OCI-LY3 (cell line): Measurements from ENCODE around the gene FKBP1B.

Source experiments
- H2AFZ ChIP-seq: fragments of 200-600, 300-600 bp; shearing (Covaris generic); 2 replicates; pipeline ENCODE4 v1.6.0; 2014; ENCODE audit warnings: antibody characterized with exemption, low read depth, low read length
- H3K27ac ChIP-seq: fragments of 200-600, 300-600 bp; sonication (generic); 2 replicates; pipeline ENCODE4 v1.5.1; 2014; ENCODE audit warnings: mild to moderate bottlenecking, low read length, moderate library complexity, mixed read lengths
- H3K27me3 ChIP-seq: fragments of 200-600, 300-600 bp; sonication (generic); 2 replicates; pipeline ENCODE4 v1.6.1; 2014; ENCODE audit warnings: low read depth, low read length, mixed read lengths
- H3K36me3 ChIP-seq: fragments of 200-600, 300-600 bp; sonication (generic); replicated peaks from 2 replicates; pipeline ENCODE3; 2014; ENCODE audit warnings: low read depth, low read length, mixed read lengths
- H3K4me1 ChIP-seq: fragments of 300-600, 200-600 bp; sonication (generic); 2 replicates; pipeline ENCODE4 v1.6.1; 2014; ENCODE audit warnings: low read length, mixed read lengths
- H3K4me2 ChIP-seq: fragments of 200-600, 300-600 bp; sonication (generic); 2 replicates; pipeline ENCODE4 v1.6.1; 2014; ENCODE audit warnings: low read length, mixed read lengths
- H3K4me3 ChIP-seq: fragments of 300-600, 200-600 bp; sonication (generic); 2 replicates; pipeline ENCODE4 v1.5.1; 2014; ENCODE audit warnings: antibody characterized with exemption, mild to moderate bottlenecking, low read length, moderate library complexity
- H3K79me2 ChIP-seq: fragments of 300-600, 200-600 bp; shearing (Covaris generic); 2 replicates; pipeline ENCODE4 v1.6.1; 2014; ENCODE audit warnings: mild to moderate bottlenecking, low read length, mixed read lengths
- H3K9ac ChIP-seq: fragments of 300-600, 200-600 bp; shearing (Covaris generic); 2 replicates; pipeline ENCODE4 v1.6.0; 2014; ENCODE audit warnings: mild to moderate bottlenecking, low read length, moderate library complexity
- H3K9me3 ChIP-seq: fragments of 200-600, 300-600 bp; shearing (Covaris generic); 2 replicates; pipeline ENCODE4 v1.6.1; 2014; ENCODE audit warnings: low read length, mixed read lengths; ENCODE audit not compliant: insufficient read depth
- H4K20me1 ChIP-seq: fragments of 200-600, 300-600 bp; sonication (generic); 2 replicates; pipeline ENCODE4 v1.6.1; 2016; ENCODE audit warnings: low read length, mixed read lengths; ENCODE audit not compliant: insufficient read depth
- CTCF ChIP-seq: fragments of 200-600, 300-600 bp; sonication (generic); IDR thresholded peaks from 2 replicates; pipeline ENCODE4 v1.5.1; 2014; ENCODE audit warnings: antibody characterized with exemption, low read length, low read depth
- EZH2phosphoT487 ChIP-seq: fragments of 200-600 bp; shearing (Covaris generic); IDR thresholded peaks from 2 replicates; pipeline ENCODE4 v1.6.1; 2018; ENCODE audit warnings: antibody characterized with exemption, mixed run types, low read depth

FKBP1B gene

DNA sequence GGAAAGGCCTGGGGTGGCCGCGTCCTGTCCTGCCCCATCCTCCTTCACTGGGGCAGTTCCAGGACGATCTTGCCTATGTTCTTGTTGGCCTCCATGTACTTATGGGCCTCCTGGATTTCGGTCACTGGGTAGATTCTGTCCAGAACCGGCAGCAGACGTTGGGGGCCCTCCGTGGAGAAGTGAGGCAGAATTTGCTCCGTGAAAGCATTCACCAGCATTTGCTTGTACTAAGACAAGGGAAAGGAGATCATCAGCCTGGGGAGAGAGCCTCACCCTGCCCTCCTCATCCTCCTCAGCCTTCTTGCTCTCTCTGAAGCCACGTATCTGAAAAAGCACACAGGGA, 28.0 kb downstream of the FKBP1B start:
- peaks cover 19% of the 10 kb centered on the region for H3K79me2 ChIP-seq
- H3K27me3 ChIP-seq: no peaks in the 10 kb centered on the region
- H3K4me2 ChIP-seq: peak overlapping the region; percentile 62
- no peak overlapping the region for H3K27ac ChIP-seq
- H3K36me3 ChIP-seq: peaks cover 8% of the 10 kb centered on the region
- H3K4me1 ChIP-seq: peaks cover 11% of the 10 kb centered on the region
- peak overlapping the region; percentile 83 for H3K4me3 ChIP-seq
- H2AFZ ChIP-seq: peak overlapping the region; percentile 69; the same call in 1 of the 2 replicates
- H3K9ac ChIP-seq: peak overlapping the region; percentile 63
- TF ChIP-seq CTCF: no peak
- no peak for TF ChIP-seq EZH2phosphoT487
- H3K9me3 ChIP-seq: no peaks in the 10 kb centered on the region
- H4K20me1 ChIP-seq: no peaks in the 10 kb centered on the region

GRCh38 chr2:24077879-24078278, 28.3 kb downstream of the FKBP1B start:
- TF ChIP-seq EZH2phosphoT487 (no peak), CTCF (no peak)
- Histone ChIP-seq H3K27me3 (no peaks in the 10 kb centered on the region), H3K4me2 (peak overlapping the region; percentile 62), H3K36me3 (peaks cover 5% of the 10 kb centered on the region), H2AFZ (no peak overlapping the region), H4K20me1 (no peaks in the 10 kb centered on the region), H3K9me3 (no peaks in the 10 kb centered on the region), H3K4me3 (peak overlapping the region; percentile 83), H3K27ac (no peak overlapping the region), H3K4me1 (peaks cover 12% of the 10 kb centered on the region), H3K9ac (0 out of 2 replicates have a peak overlapping the region, but pooled peaks have one; percentile 63), H3K79me2 (peaks cover 19% of the 10 kb centered on the region)

DNA sequence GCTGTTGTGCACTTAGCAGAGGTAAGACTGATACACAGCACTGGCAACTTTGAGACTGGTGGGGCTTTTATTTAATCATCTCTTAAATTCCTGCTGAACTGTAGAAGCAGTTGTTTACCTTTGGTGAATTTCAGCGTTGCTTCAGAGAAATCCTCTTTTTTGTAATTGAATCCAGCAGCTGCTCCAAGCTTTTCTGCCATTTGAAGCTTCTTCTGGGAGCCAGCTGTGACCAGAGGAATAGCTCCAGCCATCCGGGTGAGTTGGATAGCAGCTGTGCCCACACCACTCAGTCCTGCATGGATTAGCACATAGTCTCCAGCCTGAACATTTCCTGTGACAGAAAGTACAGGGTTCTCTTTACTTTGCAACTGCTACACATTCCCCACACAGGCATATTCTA, 31.2 kb downstream of the FKBP1B start:
- no peaks in the 10 kb centered on the region for H3K9me3 ChIP-seq
- H3K27me3 ChIP-seq: no peaks in the 10 kb centered on the region
- TF ChIP-seq EZH2phosphoT487 (no peak), CTCF (no peak)
- peaks cover 19% of the 10 kb centered on the region for H3K4me1 ChIP-seq
- no peak overlapping the region for H3K4me2 ChIP-seq
- H4K20me1 ChIP-seq: no peaks in the 10 kb centered on the region
- no peak overlapping the region for H2AFZ ChIP-seq
- no peak overlapping the region for H3K27ac ChIP-seq
- H3K9ac ChIP-seq: no peak overlapping the region
- no peaks in the 10 kb centered on the region for H3K36me3 ChIP-seq
- H3K79me2 ChIP-seq: peaks cover 4% of the 10 kb centered on the region
- no peak overlapping the region for H3K4me3 ChIP-seq

- H3K79me2 ChIP-seq: no peaks in the 10 kb centered on the region
- no peaks in the 10 kb centered on the region for H3K9me3 ChIP-seq
- peak overlapping the region; percentile 90 for H2AFZ ChIP-seq
- H3K27me3 ChIP-seq: no peaks in the 10 kb centered on the region
- peak overlapping the region; percentile 87 for H3K4me3 ChIP-seq
- no peaks in the 10 kb centered on the region for H4K20me1 ChIP-seq
- no peaks in the 10 kb centered on the region for H3K36me3 ChIP-seq
- H3K9ac ChIP-seq: peak overlapping the region; percentile 87
- peak overlapping the region; percentile 100 for H3K4me2 ChIP-seq
- peak overlapping the region; percentile 83 for H3K27ac ChIP-seq
- TF ChIP-seq EZH2phosphoT487 (no peak), CTCF (no peak)
- H3K4me1 ChIP-seq: peaks cover 14% of the 10 kb centered on the region
Observed at GRCh38 chr2:24082787-24083566, 33.4 kb downstream of the FKBP1B start.
